SK-N-SH treated with all-trans-retinoic acid at 6 μM for 48 hours (cell line): ENCODE results near the gene PARP14.
"Not testable (repeated sequence)": the region's sequence is repeated elsewhere in the genome, so short reads cannot be mapped to it uniquely, and the experiment has no call there.

Experiments
- ATAC-seq: fragments of 200-7000 bp; cut with Tn5 transposase; 3 replicates; pipeline ENCODE4 v1.9.1; 2020; ENCODE audit warnings: mild to moderate bottlenecking, moderate library complexity
- ARNTL ChIP-seq: fragments of 450-650 bp; formaldehyde crosslinking; IDR thresholded peaks from 2 replicates; pipeline ENCODE4 v1.5.0; 2020; ENCODE audit warnings: low read depth, mild to moderate bottlenecking, moderate library complexity, borderline replicate concordance
- BACH2 ChIP-seq: fragments of 250-450 bp; sonication (Bioruptor Pico); IDR thresholded peaks from 2 replicates; pipeline ENCODE4 v1.9.0; 2021; ENCODE audit warnings: mild to moderate bottlenecking, borderline replicate concordance
- ESRRG ChIP-seq: fragments of 250-450 bp; sonication (Bioruptor Pico); IDR thresholded peaks from 2 replicates; pipeline ENCODE4 v1.6.1; 2021; ENCODE audit warnings: mild to moderate bottlenecking
- GLIS3 ChIP-seq: fragments of 250-450 bp; sonication (Bioruptor Pico); IDR thresholded peaks from 2 replicates; pipeline ENCODE4 v1.5.0; 2020; ENCODE audit warnings: mild to moderate bottlenecking, moderate library complexity
- ISL1 ChIP-seq: fragments of 250-450 bp; sonication (Bioruptor Pico); IDR thresholded peaks from 2 replicates; pipeline ENCODE4 v2.1.2; 2022; ENCODE audit warnings: mild to moderate bottlenecking, moderate library complexity
- OSR1 ChIP-seq: fragments of 250-450 bp; sonication (Bioruptor Pico); IDR thresholded peaks from 2 replicates; pipeline ENCODE4 v1.8.0; 2022; ENCODE audit warnings: moderate library complexity, mild to moderate bottlenecking, inconsistent platforms
- RARB ChIP-seq: fragments of 250-450 bp; sonication (Bioruptor Pico); IDR thresholded peaks from 2 replicates; pipeline ENCODE4 v1.8.0; 2021; ENCODE audit warnings: mild to moderate bottlenecking, moderate library complexity
- SNAI2 ChIP-seq: fragments of 250-450 bp; sonication (Bioruptor Pico); IDR thresholded peaks from 2 replicates; pipeline ENCODE4 v1.5.0; 2020; ENCODE audit warnings: mild to moderate bottlenecking, moderate library complexity
- TSHZ2 ChIP-seq: fragments of 250-450 bp; sonication (Bioruptor Pico); IDR thresholded peaks from 2 replicates; pipeline ENCODE4 v1.5.0; 2020; ENCODE audit warnings: mild to moderate bottlenecking, moderate library complexity
- ZC3H10 ChIP-seq: fragments of 250-450 bp; sonication (Bioruptor Pico); IDR thresholded peaks from 2 replicates; pipeline ENCODE4 v1.5.1; 2021; ENCODE audit warnings: mild to moderate bottlenecking, moderate library complexity
- ZFP30 ChIP-seq: fragments of 450-650 bp; formaldehyde crosslinking; IDR thresholded peaks from 2 replicates; pipeline ENCODE4 v1.5.0; 2022; ENCODE audit warnings: mild to moderate bottlenecking, moderate library complexity
- ZNF565 ChIP-seq: fragments of 450-650 bp; formaldehyde crosslinking; conservative IDR thresholded peaks from 2 replicates; pipeline ENCODE4 v1.5.0; 2020; ENCODE audit warnings: low read depth, mild to moderate bottlenecking, moderate library complexity
- ZNF70 ChIP-seq: fragments of 450-650 bp; formaldehyde crosslinking; IDR thresholded peaks from 2 replicates; pipeline ENCODE4 v1.5.0; 2020; ENCODE audit warnings: mild to moderate bottlenecking, moderate library complexity
- ZNF8 ChIP-seq: fragments of 450-650 bp; formaldehyde crosslinking; IDR thresholded peaks from 2 replicates; pipeline ENCODE4 v1.5.0; 2020; ENCODE audit warnings: mild to moderate bottlenecking, moderate library complexity
- TF ChIP-seq, protein P1 (sequence below): fragments of 250-450 bp; sonication (Bioruptor Pico); IDR thresholded peaks from 2 replicates; pipeline ENCODE4 v1.8.0; 2021; ENCODE audit warnings: low read depth, mild to moderate bottlenecking, moderate library complexity, borderline replicate concordance
- TF ChIP-seq, protein P2 (sequence below): fragments of 250-450 bp; sonication (Bioruptor Pico); IDR thresholded peaks from 2 replicates; pipeline ENCODE4 v1.5.1; 2021; ENCODE audit warnings: mild to moderate bottlenecking, moderate library complexity
- TF ChIP-seq, protein P3 (sequence below): fragments of 250-450 bp; sonication (Bioruptor Pico); IDR thresholded peaks from 2 replicates; pipeline ENCODE4 v1.5.1; 2020; ENCODE audit warnings: low read depth, mild to moderate bottlenecking, moderate library complexity
- TF ChIP-seq, protein P4 (sequence below): fragments of 250-450 bp; sonication (Bioruptor Pico); IDR thresholded peaks from 2 replicates; pipeline ENCODE4 v1.8.0; 2020; ENCODE audit warnings: mild to moderate bottlenecking, moderate library complexity, borderline replicate concordance

Gene PARP14

GRCh38 chr3:122742234-122742633 lies 61.6 kb downstream of the PARP14 start (continued):
- TF ChIP-seq ZNF565 (CRISPR knock-in tag) (no peak), RARB (no peak), SNAI2 (CRISPR knock-in tag) (no peak), BACH2 (CRISPR knock-in tag) (no peak)
- TF ChIP-seq, protein P1, sequence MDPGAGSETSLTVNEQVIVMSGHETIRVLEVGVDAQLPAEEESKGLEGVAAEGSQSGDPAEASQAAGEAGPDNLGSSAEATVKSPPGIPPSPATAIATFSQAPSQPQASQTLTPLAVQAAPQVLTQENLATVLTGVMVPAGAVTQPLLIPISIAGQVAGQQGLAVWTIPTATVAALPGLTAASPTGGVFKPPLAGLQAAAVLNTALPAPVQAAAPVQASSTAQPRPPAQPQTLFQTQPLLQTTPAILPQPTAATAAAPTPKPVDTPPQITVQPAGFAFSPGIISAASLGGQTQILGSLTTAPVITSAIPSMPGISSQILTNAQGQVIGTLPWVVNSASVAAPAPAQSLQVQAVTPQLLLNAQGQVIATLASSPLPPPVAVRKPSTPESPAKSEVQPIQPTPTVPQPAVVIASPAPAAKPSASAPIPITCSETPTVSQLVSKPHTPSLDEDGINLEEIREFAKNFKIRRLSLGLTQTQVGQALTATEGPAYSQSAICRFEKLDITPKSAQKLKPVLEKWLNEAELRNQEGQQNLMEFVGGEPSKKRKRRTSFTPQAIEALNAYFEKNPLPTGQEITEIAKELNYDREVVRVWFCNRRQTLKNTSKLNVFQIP (CRISPR knock-in tag) = no peak

GRCh38 chr3:122743581-122744120 lies 63.0 kb downstream of the PARP14 start:
- ATAC-seq = no peak

GRCh38 chr3:122745369-122746021 lies 64.9 kb downstream of the PARP14 start:
- TF ChIP-seq ISL1 (CRISPR knock-in tag) (no peak), ARNTL (CRISPR knock-in tag) (no peak), TSHZ2 (no peak), OSR1 (CRISPR knock-in tag) (no peak), SNAI2 (CRISPR knock-in tag) (no peak), ESRRG (CRISPR knock-in tag) (no peak), ZNF8 (CRISPR knock-in tag) (no peak), ZC3H10 (no peak), ZNF565 (CRISPR knock-in tag) (no peak), ZNF70 (no peak), RARB (no peak), GLIS3 (CRISPR knock-in tag) (no peak), ZFP30 (no peak)
- TF ChIP-seq, protein P2, sequence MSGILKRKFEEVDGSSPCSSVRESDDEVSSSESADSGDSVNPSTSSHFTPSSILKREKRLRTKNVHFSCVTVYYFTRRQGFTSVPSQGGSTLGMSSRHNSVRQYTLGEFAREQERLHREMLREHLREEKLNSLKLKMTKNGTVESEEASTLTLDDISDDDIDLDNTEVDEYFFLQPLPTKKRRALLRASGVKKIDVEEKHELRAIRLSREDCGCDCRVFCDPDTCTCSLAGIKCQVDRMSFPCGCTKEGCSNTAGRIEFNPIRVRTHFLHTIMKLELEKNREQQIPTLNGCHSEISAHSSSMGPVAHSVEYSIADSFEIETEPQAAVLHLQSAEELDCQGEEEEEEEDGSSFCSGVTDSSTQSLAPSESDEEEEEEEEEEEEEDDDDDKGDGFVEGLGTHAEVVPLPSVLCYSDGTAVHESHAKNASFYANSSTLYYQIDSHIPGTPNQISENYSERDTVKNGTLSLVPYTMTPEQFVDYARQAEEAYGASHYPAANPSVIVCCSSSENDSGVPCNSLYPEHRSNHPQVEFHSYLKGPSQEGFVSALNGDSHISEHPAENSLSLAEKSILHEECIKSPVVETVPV = no peak
- TF ChIP-seq, protein P3, sequence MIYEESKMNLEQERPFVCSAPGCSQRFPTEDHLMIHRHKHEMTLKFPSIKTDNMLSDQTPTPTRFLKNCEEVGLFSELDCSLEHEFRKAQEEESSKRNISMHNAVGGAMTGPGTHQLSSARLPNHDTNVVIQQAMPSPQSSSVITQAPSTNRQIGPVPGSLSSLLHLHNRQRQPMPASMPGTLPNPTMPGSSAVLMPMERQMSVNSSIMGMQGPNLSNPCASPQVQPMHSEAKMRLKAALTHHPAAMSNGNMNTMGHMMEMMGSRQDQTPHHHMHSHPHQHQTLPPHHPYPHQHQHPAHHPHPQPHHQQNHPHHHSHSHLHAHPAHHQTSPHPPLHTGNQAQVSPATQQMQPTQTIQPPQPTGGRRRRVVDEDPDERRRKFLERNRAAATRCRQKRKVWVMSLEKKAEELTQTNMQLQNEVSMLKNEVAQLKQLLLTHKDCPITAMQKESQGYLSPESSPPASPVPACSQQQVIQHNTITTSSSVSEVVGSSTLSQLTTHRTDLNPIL (CRISPR knock-in tag) = no peak
- TF ChIP-seq, protein P4, sequence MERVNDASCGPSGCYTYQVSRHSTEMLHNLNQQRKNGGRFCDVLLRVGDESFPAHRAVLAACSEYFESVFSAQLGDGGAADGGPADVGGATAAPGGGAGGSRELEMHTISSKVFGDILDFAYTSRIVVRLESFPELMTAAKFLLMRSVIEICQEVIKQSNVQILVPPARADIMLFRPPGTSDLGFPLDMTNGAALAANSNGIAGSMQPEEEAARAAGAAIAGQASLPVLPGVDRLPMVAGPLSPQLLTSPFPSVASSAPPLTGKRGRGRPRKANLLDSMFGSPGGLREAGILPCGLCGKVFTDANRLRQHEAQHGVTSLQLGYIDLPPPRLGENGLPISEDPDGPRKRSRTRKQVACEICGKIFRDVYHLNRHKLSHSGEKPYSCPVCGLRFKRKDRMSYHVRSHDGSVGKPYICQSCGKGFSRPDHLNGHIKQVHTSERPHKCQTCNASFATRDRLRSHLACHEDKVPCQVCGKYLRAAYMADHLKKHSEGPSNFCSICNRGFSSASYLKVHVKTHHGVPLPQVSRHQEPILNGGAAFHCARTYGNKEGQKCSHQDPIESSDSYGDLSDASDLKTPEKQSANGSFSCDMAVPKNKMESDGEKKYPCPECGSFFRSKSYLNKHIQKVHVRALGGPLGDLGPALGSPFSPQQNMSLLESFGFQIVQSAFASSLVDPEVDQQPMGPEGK (CRISPR knock-in tag) = no peak
- peak; percentile 46; the same call in 1 of the 3 replicates for ATAC-seq

More at GRCh38 chr3:122743581-122744120, 63.0 kb downstream of the PARP14 start:
- TF ChIP-seq ZFP30 = no peak
- TF ChIP-seq ZNF565 (CRISPR knock-in tag) = no peak

- not testable (repeated sequence) for ATAC-seq
Measured at GRCh38 chr3:122747295-122747694, 66.7 kb downstream of the PARP14 start.
